K562 (cell line): Measurements from ENCODE around the gene PPAN. TPM values are rescaled to one million over a fixed set of nuclear protein-coding genes. Genes with fewer than 3 reads are reported as not detected.

Experiments
- DLX4 ChIP-seq: fragments of 250-450 bp; sonication (Bioruptor Pico); IDR thresholded peaks from 2 replicates; pipeline ENCODE4 v1.6.1; 2021; ENCODE audit warnings: mild to moderate bottlenecking
- DPF2 ChIP-seq: fragments of 450-650 bp; IDR thresholded peaks from 2 replicates; pipeline ENCODE4 v1.6.1; 2016
- E4F1 ChIP-seq: fragments of 250-450 bp; sonication (Bioruptor Pico); IDR thresholded peaks from 2 replicates; pipeline ENCODE4 v1.5.0; 2021; ENCODE audit warnings: mild to moderate bottlenecking, borderline replicate concordance
- ETS1 ChIP-seq: conservative IDR thresholded peaks from 2 replicates; pipeline ENCODE4 v1.6.1; 2011; ENCODE audit warnings: low read depth, mild to moderate bottlenecking, low read length; ENCODE audit not compliant: control insufficient read depth
- HDAC1 ChIP-seq, 2 experiments: fragments of 450-650 bp; IDR thresholded peaks; 2 replicates each; pipeline ENCODE4 v1.6.1; 2016 to 2017; ENCODE audit warnings: inconsistent platforms in 1 of 2, mild to moderate bottlenecking in 1 of 2, moderate library complexity in 1 of 2
- HIVEP1 ChIP-seq: fragments of 250-450 bp; sonication (Bioruptor Pico); IDR thresholded peaks from 2 replicates; pipeline ENCODE4 v1.4.0; 2020; ENCODE audit warnings: mild to moderate bottlenecking
- PATZ1 ChIP-seq: fragments of 250-450 bp; sonication (Bioruptor Pico); IDR thresholded peaks from 2 replicates; pipeline ENCODE4 v1.5.0; 2020; ENCODE audit warnings: mild to moderate bottlenecking, borderline replicate concordance
- SMARCA5 ChIP-seq: fragments of 450-650 bp; IDR thresholded peaks from 2 replicates; pipeline ENCODE4 v1.6.1; 2016
- TAF15 ChIP-seq: fragments of 200-400 bp; formaldehyde crosslinking; IDR thresholded peaks from 2 replicates; pipeline ENCODE4 v1.6.1; 2017; ENCODE audit warnings: mild to moderate bottlenecking, low read depth, low read length, moderate library complexity
- WHSC1 ChIP-seq: IDR thresholded peaks from one replicate; pipeline ENCODE4 v1.6.1; 2012; ENCODE audit warnings: low read length, control low read depth, inconsistent platforms
- ZNF12 ChIP-seq: sonication (generic); formaldehyde crosslinking; IDR thresholded peaks from 2 replicates; pipeline ENCODE4 v1.4.0; 2020; ENCODE audit warnings: mild to moderate bottlenecking, missing genetic modification reagents
- ZNF143 ChIP-seq: sonication (generic); formaldehyde crosslinking; IDR thresholded peaks from 2 replicates; pipeline ENCODE4 v1.9.0; 2022; ENCODE audit warnings: mild to moderate bottlenecking, missing genetic modification reagents
- ZNF217 ChIP-seq: sonication (generic); formaldehyde crosslinking; IDR thresholded peaks from 2 replicates; pipeline ENCODE4 v1.8.0; 2022; ENCODE audit warnings: mild to moderate bottlenecking, missing genetic modification reagents
- ZNF830 ChIP-seq: fragments of 250-450 bp; sonication (Bioruptor Pico); IDR thresholded peaks from 2 replicates; pipeline ENCODE4 v1.5.0; 2021; ENCODE audit warnings: mild to moderate bottlenecking
- polyA plus RNA-seq, 8 experiments: library from polyadenylated mRNA; depleted of rRNA in 4 of 8; stranded (reverse) in 5 of 8; unstranded in 3 of 8; fragments of >200 nt; fragmentation: Nextera tagmentation in 2 of 8; fragmentation: Illumina TruSeq in 1 of 8; extraction: Ambion mirVana in 2 of 8; extraction: Trizol in 1 of 8; gene quantifications; 2 replicates each; pipeline versions ENCODE4 v1.2.1 to v1.2.3, GENCODE V29; 2011 to 2014; ENCODE audit warnings: inconsistent platforms in 1 of 8, missing spikeins in 1 of 8
- total RNA-seq, 7 experiments: library from RNA; depleted of rRNA in 6 of 7; stranded (reverse); fragments of >200 nt in 6 of 7; fragmentation: Illumina TruSeq in 2 of 7; extraction: Trizol in 2 of 7; gene quantifications; 2 replicates each; pipeline versions ENCODE4 v1.2.1 to v1.2.3, GENCODE V29; 2011 to 2021; ENCODE audit warnings: low replicate concordance in 1 of 7
- TF ChIP-seq, protein P1 (sequence below): fragments of 250-450 bp; sonication (Bioruptor Pico); IDR thresholded peaks from 2 replicates; pipeline ENCODE4 v1.5.0; 2020; ENCODE audit warnings: mild to moderate bottlenecking

PPAN gene
- total and polyA plus RNA-seq, 9 of the 15 experiments (the other 6 are each of a cell fraction or from before 2014, with no cell fraction given): 2.2 to 129 (median 59.1) TPM

DNA sequence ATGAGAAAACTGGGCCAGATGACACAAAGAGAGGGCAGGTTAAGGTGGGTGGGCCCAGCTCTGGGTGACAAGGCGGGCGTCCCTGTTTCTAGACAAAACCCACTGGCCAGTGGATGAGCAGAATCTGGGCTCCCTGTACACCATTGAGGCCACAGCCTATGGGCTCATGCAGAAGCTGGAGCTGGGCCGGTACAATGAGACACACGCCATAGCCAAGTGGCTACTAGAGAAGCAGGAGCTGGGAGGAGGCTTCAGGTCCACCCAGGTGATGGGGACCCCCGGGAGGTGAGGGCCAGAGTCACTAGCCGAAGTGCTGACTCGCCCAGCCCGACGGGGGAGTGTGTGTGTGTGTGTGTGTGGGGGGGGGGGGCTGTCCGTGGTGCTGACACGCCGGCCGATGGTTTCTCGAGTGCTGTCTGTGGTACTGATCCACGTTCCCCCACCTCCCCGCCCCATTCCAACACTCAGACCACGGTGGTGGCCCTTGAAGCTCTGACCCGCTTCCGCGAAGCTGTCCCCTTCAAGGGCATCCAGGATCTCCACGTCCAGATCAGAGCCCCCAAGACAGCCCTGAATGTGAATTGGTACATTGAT lies 44.3 kb upstream of the PPAN start (continued):
- peak; percentile 79 for TF ChIP-seq ETS1
- TF ChIP-seq ZNF830 (CRISPR knock-in tag): no peak
- TF ChIP-seq PATZ1 (CRISPR knock-in tag): no peak
- peak in 1 of 2 experiments; percentile 61; a peak in 2 of 4 replicates for TF ChIP-seq HDAC1 (IDR thresholded peaks at IDR 0.05)
- no peak for TF ChIP-seq SMARCA5
- no peak for TF ChIP-seq WHSC1
- TF ChIP-seq DLX4 (CRISPR knock-in tag): no peak
- TF ChIP-seq, protein P1, sequence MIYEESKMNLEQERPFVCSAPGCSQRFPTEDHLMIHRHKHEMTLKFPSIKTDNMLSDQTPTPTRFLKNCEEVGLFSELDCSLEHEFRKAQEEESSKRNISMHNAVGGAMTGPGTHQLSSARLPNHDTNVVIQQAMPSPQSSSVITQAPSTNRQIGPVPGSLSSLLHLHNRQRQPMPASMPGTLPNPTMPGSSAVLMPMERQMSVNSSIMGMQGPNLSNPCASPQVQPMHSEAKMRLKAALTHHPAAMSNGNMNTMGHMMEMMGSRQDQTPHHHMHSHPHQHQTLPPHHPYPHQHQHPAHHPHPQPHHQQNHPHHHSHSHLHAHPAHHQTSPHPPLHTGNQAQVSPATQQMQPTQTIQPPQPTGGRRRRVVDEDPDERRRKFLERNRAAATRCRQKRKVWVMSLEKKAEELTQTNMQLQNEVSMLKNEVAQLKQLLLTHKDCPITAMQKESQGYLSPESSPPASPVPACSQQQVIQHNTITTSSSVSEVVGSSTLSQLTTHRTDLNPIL (CRISPR knock-in tag): no peak
- no peak for TF ChIP-seq ZNF217 (CRISPR knock-in tag)
- no peak for TF ChIP-seq DPF2
- no peak for TF ChIP-seq TAF15
- TF ChIP-seq HIVEP1: no peak
- TF ChIP-seq E4F1 (CRISPR knock-in tag): no peak
- TF ChIP-seq ZNF12 (CRISPR knock-in tag): peak; percentile 75; the same call in 1 of the 2 replicates
- TF ChIP-seq ZNF143 (CRISPR knock-in tag): no peak
